ENCODE results near the gene FRMD3.

The FRMD3 gene

DNA sequence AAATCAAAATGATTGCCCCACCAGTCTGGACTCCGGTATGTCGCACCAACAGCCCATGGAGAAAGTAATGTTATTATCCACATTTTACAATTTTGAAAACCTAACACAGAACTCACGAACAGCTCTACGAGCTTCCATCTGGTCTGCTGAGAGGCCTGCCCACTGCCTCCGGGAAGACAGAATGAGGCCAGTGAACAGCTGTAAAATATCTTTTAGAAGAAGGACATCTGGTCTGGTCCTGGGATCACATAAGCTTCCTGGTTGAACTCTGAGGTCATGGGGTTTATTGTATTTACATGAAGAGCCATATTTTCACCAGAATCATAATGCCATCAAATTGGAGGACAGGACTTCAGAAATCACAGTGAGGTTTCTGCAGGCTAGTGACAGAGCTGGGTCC is 89.0 kb downstream of the FRMD3 start:
- Histone ChIP-seq H3K27ac (ENCODE audit: low read length) (no peak overlapping the region), H3K9ac (ENCODE audit: low read depth, low read length) (no peak overlapping the region), H3K27me3 (ENCODE audit: insufficient read depth, low read length) (no peaks in the 10 kb centered on the region), H3K36me3 (ENCODE audit: insufficient read depth, low read depth, low read length) (no peaks in the 10 kb centered on the region), H3K9me3 (ENCODE audit: insufficient read depth, low read depth, low read length) (no peaks in the 10 kb centered on the region), H3K4me3 (ENCODE audit: low read length) (no peak overlapping the region), H3K4me1 (ENCODE audit: insufficient read depth, low read length) (no peaks in the 10 kb centered on the region)

DNA sequence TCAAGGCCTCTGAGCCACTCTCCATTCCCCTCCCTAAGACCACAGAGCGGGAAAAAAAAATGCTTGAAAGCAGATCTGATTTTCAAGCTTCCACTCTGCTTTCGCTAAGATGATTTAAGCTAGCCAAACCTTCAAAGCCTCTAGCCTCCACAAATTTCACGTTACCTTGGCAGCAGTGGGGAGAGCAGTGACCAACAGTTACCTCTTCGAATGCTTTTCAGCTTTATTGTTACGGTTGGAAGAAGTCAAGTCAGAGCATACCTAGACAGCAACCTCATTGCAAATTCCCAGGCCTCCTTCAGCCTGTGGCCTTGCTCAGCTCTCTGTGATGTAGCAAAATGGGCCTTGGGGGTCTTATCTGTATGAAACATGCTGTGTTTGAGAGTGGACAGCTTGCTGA is 89.6 kb downstream of the FRMD3 start:
- H3K9me3 ChIP-seq (ENCODE audit: insufficient read depth, low read depth, low read length), result no peaks in the 10 kb centered on the region
- H3K27ac ChIP-seq (ENCODE audit: low read length), result no peak overlapping the region

DNA sequence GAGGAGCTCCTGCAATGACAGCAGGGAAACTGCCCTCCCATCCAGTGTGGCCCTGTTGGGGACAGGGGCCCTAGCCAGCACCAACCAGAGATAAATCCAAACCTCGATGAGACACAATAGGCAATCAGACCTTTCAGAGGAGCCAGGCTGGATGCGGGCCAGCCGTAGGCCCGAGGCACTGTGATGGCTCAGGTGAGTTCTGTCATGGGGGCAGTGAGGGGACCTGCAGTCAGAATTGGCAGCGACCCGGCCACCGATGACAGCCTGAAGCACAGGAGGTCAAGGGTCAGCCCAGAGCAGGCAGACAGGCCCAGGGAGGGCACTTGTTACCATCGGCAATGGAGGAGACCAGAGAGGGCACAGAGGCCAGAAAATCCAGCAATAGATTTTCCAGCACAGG is 90.8 kb downstream of the FRMD3 start:
- H3K4me3 ChIP-seq (ENCODE audit: low read length), result no peak overlapping the region
- H3K27ac ChIP-seq (ENCODE audit: low read length), result no peak overlapping the region
- no peaks in the 10 kb centered on the region for H3K9me3 ChIP-seq (ENCODE audit: insufficient read depth, low read depth, low read length)
- no peaks in the 10 kb centered on the region for H3K27me3 ChIP-seq (ENCODE audit: insufficient read depth, low read length)
- no peaks in the 10 kb centered on the region for H3K36me3 ChIP-seq (ENCODE audit: insufficient read depth, low read depth, low read length)
- no peak overlapping the region for H3K9ac ChIP-seq (ENCODE audit: low read depth, low read length)
- no peaks in the 10 kb centered on the region for H3K4me1 ChIP-seq (ENCODE audit: insufficient read depth, low read length)

More for the DNA sequence above, 89.6 kb downstream of the FRMD3 start:
- Histone ChIP-seq H3K27me3 (ENCODE audit: insufficient read depth, low read length) (no peaks in the 10 kb centered on the region), H3K4me3 (ENCODE audit: low read length) (no peak overlapping the region), H3K36me3 (ENCODE audit: insufficient read depth, low read depth, low read length) (no peaks in the 10 kb centered on the region), H3K9ac (ENCODE audit: low read depth, low read length) (no peak overlapping the region), H3K4me1 (ENCODE audit: insufficient read depth, low read length) (no peaks in the 10 kb centered on the region)

DNA sequence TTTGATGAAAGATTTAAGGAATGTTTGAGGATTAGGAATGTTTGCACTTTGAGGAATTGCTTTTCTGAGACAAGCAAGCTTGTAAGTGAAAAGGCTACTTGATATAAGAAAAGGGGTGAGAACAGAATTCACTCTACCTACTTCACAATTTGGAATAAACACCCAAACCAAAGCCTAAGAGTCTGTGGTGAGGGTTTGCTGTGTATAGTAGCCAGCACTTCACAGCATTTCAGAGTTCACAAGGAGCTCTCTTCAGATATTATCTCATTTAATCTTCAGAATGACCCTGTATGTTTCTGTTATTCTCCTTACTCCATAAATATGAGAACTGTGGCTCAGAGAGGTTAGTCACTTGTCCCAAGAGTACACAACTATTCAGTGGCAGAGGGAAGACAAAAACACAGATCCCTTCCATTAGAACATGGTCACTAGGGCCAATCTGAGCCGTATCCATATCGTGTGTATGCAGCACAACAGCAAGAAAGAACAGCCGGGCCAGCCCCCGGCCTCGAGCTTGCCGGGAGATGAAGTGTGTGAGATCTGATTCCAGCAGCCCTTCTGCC is 92.4 kb downstream of the FRMD3 start:
- Histone ChIP-seq H3K27me3 (ENCODE audit: insufficient read depth, low read length) (no peaks in the 10 kb centered on the region), H3K27ac (ENCODE audit: low read length) (no peak overlapping the region), H3K9ac (ENCODE audit: low read depth, low read length) (no peak overlapping the region), H3K9me3 (ENCODE audit: insufficient read depth, low read depth, low read length) (no peaks in the 10 kb centered on the region), H3K36me3 (ENCODE audit: insufficient read depth, low read depth, low read length) (no peaks in the 10 kb centered on the region), H3K4me3 (ENCODE audit: low read length) (no peak overlapping the region), H3K4me1 (ENCODE audit: insufficient read depth, low read length) (no peaks in the 10 kb centered on the region)

DNA sequence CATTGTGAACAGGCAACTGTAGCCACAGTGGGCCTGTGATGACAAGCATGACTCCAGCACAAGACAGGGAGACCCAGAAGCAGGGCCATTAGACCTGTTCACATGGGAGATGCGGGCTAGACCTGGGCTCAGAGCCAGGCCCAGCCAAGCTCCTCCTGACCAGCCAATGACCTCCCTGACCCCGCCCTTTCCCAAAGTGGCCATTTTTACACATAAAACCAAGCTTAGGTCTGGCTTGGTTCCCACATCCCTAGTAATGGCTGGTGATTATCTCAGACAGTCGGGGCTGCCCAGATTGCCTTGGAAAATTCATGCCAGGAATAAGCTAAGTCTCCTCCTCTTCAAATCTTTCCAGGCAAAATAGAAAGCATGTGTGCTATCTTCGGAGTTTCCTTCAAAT is 94.1 kb downstream of the FRMD3 start:
- Histone ChIP-seq H3K9me3 (ENCODE audit: insufficient read depth, low read depth, low read length) (no peaks in the 10 kb centered on the region), H3K36me3 (ENCODE audit: insufficient read depth, low read depth, low read length) (no peaks in the 10 kb centered on the region), H3K27me3 (ENCODE audit: insufficient read depth, low read length) (no peaks in the 10 kb centered on the region), H3K27ac (ENCODE audit: low read length) (no peak overlapping the region), H3K9ac (ENCODE audit: low read depth, low read length) (no peak overlapping the region), H3K4me3 (ENCODE audit: low read length) (no peak overlapping the region), H3K4me1 (ENCODE audit: insufficient read depth, low read length) (no peaks in the 10 kb centered on the region)

DNA sequence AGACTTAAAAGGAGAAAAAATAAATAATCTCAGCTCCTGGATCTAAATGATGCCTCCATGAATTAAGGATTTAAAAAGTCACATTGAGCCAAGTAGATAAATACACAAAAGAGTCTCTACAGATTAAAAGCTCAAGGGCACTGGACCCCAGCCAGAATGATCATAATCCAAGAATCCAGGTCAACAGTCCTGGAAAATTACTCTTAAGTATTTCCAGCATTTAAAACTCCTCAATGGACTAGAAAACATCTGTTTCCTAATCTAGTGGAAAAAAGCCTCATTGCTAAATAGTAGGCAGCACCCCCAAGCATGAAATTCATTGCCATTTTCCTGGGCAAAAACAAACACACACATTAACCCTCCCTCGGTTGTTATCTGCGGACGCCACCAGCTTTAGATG is 96.8 kb downstream of the FRMD3 start:
- H3K9me3 ChIP-seq (ENCODE audit: insufficient read depth, low read depth, low read length), result no peaks in the 10 kb centered on the region
- no peak overlapping the region for H3K9ac ChIP-seq (ENCODE audit: low read depth, low read length)
- H3K4me3 ChIP-seq (ENCODE audit: low read length), result no peak overlapping the region
- no peaks in the 10 kb centered on the region for H3K36me3 ChIP-seq (ENCODE audit: insufficient read depth, low read depth, low read length)
- H3K27me3 ChIP-seq (ENCODE audit: insufficient read depth, low read length), result no peaks in the 10 kb centered on the region
- no peaks in the 10 kb centered on the region for H3K4me1 ChIP-seq (ENCODE audit: insufficient read depth, low read length)
- H3K27ac ChIP-seq (ENCODE audit: low read length), result no peak overlapping the region

DNA sequence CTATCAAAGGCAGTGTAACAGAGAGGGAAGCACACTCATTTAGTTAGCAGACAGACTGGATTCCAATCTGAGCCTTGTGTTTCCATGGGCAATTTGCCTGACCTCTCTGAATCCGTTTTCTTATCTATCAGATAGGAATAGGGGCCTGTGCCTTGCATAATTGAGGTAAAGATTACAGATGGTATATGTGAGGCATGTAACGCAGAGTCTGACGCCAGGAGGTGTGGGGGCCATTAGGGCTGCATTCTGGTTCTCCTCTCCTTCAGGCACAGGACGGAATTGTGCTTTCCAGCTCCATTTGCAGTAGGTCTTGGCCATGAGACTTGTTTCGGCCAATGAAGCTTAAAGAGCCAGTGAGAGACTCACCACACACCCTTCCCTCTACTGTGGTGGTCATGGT is 97.6 kb downstream of the FRMD3 start:
- Histone ChIP-seq H3K9ac (ENCODE audit: low read depth, low read length) (no peak overlapping the region), H3K4me3 (ENCODE audit: low read length) (no peak overlapping the region), H3K36me3 (ENCODE audit: insufficient read depth, low read depth, low read length) (no peaks in the 10 kb centered on the region), H3K9me3 (ENCODE audit: insufficient read depth, low read depth, low read length) (no peaks in the 10 kb centered on the region), H3K27me3 (ENCODE audit: insufficient read depth, low read length) (no peaks in the 10 kb centered on the region), H3K4me1 (ENCODE audit: insufficient read depth, low read length) (no peaks in the 10 kb centered on the region), H3K27ac (ENCODE audit: low read length) (no peak overlapping the region)

DNA sequence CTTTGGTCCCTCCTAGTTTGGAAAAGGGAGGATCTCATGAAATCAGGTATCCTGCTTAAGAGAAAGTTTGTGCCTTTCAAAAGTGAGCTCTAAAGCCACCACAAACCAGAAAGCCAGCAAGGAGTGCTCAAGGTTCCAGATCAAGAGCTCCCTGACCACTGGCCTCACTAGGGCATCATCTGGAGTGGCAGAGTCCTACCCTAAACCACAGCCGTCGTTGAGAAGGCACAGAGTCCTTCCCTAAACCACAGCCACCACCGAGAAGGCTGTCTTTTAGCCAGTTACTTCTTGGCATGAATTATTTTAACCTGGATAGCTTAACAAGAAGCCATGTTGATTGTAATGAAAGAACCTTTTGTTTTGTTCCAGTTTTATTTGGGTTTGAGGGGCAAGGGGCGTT is 102.9 kb downstream of the FRMD3 start:
- H3K27me3 ChIP-seq (ENCODE audit: insufficient read depth, low read length), result no peaks in the 10 kb centered on the region
- peaks cover 5% of the 10 kb centered on the region for H3K9me3 ChIP-seq (ENCODE audit: insufficient read depth, low read depth, low read length)
- H3K4me1 ChIP-seq (ENCODE audit: insufficient read depth, low read length), result peaks cover 7% of the 10 kb centered on the region; the same call in 1 of the 2 replicates
- no peak overlapping the region for H3K9ac ChIP-seq (ENCODE audit: low read depth, low read length)
- no peak overlapping the region for H3K27ac ChIP-seq (ENCODE audit: low read length)
- H3K36me3 ChIP-seq (ENCODE audit: insufficient read depth, low read depth, low read length), result no peaks in the 10 kb centered on the region
- no peak overlapping the region for H3K4me3 ChIP-seq (ENCODE audit: low read length)

DNA sequence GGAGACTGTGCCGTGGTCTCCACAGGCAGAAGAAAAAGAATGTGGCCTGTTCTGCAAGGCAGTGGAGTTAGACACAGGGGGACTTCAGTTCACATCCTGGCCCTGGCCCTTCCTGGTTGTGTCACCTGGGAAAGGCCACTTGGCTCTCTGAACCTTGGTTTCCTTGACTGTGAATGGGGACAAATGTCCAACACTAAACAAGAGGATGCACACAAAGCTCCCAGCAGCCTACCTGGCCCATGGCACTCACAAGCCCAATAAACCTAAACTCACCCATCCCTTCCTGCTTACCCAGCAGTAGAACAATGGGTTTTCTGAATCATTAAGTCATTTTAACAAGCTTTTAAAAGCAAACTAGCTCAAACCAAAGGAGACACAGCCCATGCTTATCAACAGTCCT is 103.9 kb downstream of the FRMD3 start:
- Histone ChIP-seq H3K27me3 (ENCODE audit: insufficient read depth, low read length) (no peaks in the 10 kb centered on the region), H3K4me3 (ENCODE audit: low read length) (no peak overlapping the region), H3K36me3 (ENCODE audit: insufficient read depth, low read depth, low read length) (no peaks in the 10 kb centered on the region), H3K27ac (ENCODE audit: low read length) (no peak overlapping the region), H3K4me1 (ENCODE audit: insufficient read depth, low read length) (peaks cover 7% of the 10 kb centered on the region; the same call in 1 of the 2 replicates), H3K9ac (ENCODE audit: low read depth, low read length) (no peak overlapping the region), H3K9me3 (ENCODE audit: insufficient read depth, low read depth, low read length) (peaks cover 5% of the 10 kb centered on the region)

DNA sequence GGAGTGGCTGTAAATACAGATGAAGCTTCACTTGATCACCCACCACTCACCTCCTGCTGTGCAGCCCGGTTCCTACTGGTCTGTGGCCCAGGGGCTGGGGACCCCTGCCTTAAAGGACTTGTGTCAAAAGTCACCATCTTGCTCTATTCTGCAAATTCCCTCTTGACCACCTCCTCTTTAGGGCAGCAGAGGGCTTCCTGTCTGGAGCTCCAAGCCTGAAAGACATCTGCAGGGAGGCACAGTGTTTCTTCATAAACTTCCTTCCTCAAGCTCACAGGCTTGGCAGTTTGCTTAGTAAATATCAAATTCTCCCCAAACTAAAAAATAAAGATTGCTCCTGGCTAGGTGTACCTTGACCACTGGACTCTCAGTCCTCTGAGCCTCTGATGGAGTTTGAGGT is 104.4 kb downstream of the FRMD3 start:
- no peak overlapping the region for H3K4me3 ChIP-seq (ENCODE audit: low read length)
- no peaks in the 10 kb centered on the region for H3K27me3 ChIP-seq (ENCODE audit: insufficient read depth, low read length)
- peaks cover 5% of the 10 kb centered on the region for H3K9me3 ChIP-seq (ENCODE audit: insufficient read depth, low read depth, low read length)
- H3K9ac ChIP-seq (ENCODE audit: low read depth, low read length), result no peak overlapping the region
- no peak overlapping the region for H3K27ac ChIP-seq (ENCODE audit: low read length)
- no peaks in the 10 kb centered on the region for H3K36me3 ChIP-seq (ENCODE audit: insufficient read depth, low read depth, low read length)
- H3K4me1 ChIP-seq (ENCODE audit: insufficient read depth, low read length), result peaks cover 7% of the 10 kb centered on the region; the same call in 1 of the 2 replicates

DNA sequence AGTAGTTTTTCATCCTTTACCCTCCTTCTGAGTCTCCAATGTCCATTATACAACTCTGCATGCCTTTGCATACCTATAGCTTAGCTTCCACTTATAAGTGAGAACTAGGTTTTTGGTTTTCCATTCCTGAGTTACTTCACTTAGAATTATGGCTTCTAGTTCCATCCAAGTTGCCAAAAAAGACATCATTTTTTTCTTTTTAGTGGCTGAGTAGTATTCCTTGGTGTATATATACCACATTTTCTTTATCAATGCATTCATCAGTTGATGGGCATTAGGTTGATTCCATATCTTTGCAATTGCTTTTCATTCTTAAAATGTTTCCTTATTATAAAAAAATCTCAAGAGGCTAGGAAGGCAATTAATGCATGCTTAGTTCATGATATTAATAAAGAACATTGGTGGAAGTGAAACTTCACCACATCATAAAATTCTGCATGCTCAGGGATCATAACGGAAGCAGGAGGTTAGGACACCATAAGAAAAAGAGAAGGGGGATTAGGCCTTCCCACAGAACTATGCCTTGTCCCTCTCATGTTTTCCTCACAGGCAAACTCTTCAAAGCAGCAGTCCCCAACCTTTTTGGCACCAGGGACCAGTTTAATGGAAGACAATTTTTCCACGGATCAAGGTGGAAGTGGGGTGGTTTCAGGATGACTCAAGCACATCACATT is 105.2 kb downstream of the FRMD3 start:
- H3K4me3 ChIP-seq (ENCODE audit: low read length), result no peak overlapping the region
- H3K4me1 ChIP-seq (ENCODE audit: insufficient read depth, low read length), result peaks cover 7% of the 10 kb centered on the region; the same call in 1 of the 2 replicates
- H3K27me3 ChIP-seq (ENCODE audit: insufficient read depth, low read length), result no peaks in the 10 kb centered on the region
- H3K27ac ChIP-seq (ENCODE audit: low read length), result no peak overlapping the region
- H3K9ac ChIP-seq (ENCODE audit: low read depth, low read length), result no peak overlapping the region
- peaks cover 5% of the 10 kb centered on the region for H3K9me3 ChIP-seq (ENCODE audit: insufficient read depth, low read depth, low read length)
- H3K36me3 ChIP-seq (ENCODE audit: insufficient read depth, low read depth, low read length), result no peaks in the 10 kb centered on the region

DNA sequence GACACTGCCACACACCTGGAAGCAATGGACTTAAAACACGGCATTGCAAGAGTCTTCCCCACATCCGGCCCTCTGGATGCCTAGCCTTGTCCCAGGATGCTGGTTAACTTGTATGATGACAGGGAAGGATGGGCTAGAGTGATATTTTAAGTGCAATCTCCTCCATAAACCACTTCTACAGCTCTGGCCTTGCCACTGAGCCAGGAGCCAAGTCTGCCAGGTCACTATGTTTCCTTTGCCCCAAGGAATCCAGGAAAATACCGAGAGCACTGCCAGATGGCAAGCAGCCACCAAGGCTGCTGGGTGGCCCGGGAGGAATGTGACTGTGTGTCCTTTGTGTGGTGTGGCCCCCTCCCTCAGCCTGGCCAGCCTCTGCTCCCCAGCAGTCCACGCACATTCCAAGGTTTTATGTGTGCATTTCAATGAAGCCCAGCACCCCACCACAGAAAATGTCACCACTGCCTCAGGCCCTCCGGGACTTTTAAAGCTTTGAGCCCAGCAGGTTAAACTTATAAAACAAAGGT is 106.0 kb downstream of the FRMD3 start:
- Histone ChIP-seq H3K27ac (ENCODE audit: low read length) (no peak overlapping the region), H3K27me3 (ENCODE audit: insufficient read depth, low read length) (no peaks in the 10 kb centered on the region), H3K9ac (ENCODE audit: low read depth, low read length) (no peak overlapping the region), H3K4me3 (ENCODE audit: low read length) (no peak overlapping the region), H3K4me1 (ENCODE audit: insufficient read depth, low read length) (peaks cover 7% of the 10 kb centered on the region; the same call in 1 of the 2 replicates), H3K9me3 (ENCODE audit: insufficient read depth, low read depth, low read length) (peaks cover 5% of the 10 kb centered on the region), H3K36me3 (ENCODE audit: insufficient read depth, low read depth, low read length) (no peaks in the 10 kb centered on the region)

Measured in iPS-20b (cell line).